Mononuclear cell (primary cell): ENCODE measurements around the gene DPF1. TPM values are rescaled to one million over a fixed set of nuclear protein-coding genes. Genes with fewer than 3 reads are reported as not detected.

ENCODE experiments used
- total RNA-seq: library from RNA; depleted of rRNA; stranded (reverse); fragments of >200 nt; gene quantifications from one replicate; pipeline ENCODE4 v1.2.3, GENCODE V29; 2012

Gene DPF1
- total RNA-seq, 1 donor, result not detected

Other genes with a start within 250 kb of the DPF1 start
- gene PPP1R14A, start 32.2 kb upstream of the DPF1 start, total RNA-seq, result 0.31 TPM
- gene SPINT2, start 40.4 kb upstream of the DPF1 start, total RNA-seq, result 34.5 TPM
- 3.1 TPM for gene C19orf33, start 80.0 kb upstream of the DPF1 start, total RNA-seq
- gene YIF1B, start 91.7 kb upstream of the DPF1 start, total RNA-seq, result 27.4 TPM
- 3.8 TPM for gene KCNK6, start 95.6 kb upstream of the DPF1 start, total RNA-seq
- 1.9 TPM for gene CATSPERG, start 111.6 kb upstream of the DPF1 start, total RNA-seq
- gene PSMD8, start 150.3 kb upstream of the DPF1 start, total RNA-seq, result 88.1 TPM
- gene GGN, start 163.8 kb upstream of the DPF1 start, total RNA-seq, result not detected
- 0.10 TPM for gene SPRED3, start 164.5 kb upstream of the DPF1 start, total RNA-seq
- gene FAM98C, start 178.9 kb upstream of the DPF1 start, total RNA-seq, result 11.6 TPM
- 19.3 TPM for gene RASGRP4, start 202.0 kb upstream of the DPF1 start, total RNA-seq
- 0.10 TPM for gene RYR1, start 209.5 kb upstream of the DPF1 start, total RNA-seq